Measurements from ENCODE around the gene HDAC4.

The HDAC4 gene

DNA sequence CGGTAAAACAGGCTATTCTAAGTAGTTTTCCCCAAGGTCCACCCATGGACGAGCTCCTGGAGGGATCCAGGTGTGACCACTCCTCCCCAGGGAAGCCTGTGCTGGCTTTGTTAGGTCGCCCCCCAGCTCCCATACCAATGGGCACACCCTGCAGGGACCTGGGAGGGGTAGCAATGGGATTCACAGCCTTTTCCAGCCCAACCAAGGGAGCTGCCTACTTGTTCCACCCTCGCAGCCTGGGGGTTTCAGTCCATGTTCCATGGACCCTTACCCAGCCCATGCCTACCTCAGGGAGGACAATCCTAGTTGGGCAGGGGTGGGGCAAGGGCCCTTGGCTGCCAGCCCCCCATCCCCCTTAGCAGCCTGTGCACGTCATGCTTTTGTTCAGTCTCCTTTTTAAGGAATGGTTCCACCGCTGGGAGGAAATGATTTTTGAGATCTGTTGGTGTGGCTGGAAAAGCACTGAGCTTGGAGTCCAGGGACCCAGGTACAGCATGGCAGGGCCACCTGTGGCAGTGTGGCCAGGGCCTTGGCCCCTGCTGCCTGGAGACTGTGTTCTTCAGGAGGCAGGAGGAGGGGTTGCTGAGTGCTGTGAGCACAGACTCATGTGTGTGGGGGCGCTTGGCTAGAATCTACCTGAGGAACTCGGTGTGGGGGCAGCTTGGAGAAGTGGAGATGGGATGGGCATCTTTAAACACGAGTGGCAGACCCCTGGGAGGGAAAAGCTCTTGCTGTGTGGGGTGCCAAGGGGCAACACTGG, 386.2 kb downstream of the HDAC4 start:
- DNase-seq, result no peak

DNA sequence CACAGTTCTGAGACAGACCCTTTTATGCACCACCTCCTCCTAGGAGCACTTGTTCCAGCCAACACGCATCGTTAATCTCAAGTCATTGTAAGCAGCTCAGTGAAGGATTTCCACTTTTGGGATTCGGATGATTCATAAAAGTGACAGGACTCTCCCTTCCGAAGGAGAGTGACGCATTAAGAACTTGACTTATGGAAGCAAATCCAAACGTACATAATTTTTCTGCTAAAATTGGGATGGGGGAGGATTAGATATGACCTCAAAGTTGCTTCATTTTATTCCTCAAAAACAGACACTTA, 387.2 kb downstream of the HDAC4 start:
- no peak for DNase-seq

DNA sequence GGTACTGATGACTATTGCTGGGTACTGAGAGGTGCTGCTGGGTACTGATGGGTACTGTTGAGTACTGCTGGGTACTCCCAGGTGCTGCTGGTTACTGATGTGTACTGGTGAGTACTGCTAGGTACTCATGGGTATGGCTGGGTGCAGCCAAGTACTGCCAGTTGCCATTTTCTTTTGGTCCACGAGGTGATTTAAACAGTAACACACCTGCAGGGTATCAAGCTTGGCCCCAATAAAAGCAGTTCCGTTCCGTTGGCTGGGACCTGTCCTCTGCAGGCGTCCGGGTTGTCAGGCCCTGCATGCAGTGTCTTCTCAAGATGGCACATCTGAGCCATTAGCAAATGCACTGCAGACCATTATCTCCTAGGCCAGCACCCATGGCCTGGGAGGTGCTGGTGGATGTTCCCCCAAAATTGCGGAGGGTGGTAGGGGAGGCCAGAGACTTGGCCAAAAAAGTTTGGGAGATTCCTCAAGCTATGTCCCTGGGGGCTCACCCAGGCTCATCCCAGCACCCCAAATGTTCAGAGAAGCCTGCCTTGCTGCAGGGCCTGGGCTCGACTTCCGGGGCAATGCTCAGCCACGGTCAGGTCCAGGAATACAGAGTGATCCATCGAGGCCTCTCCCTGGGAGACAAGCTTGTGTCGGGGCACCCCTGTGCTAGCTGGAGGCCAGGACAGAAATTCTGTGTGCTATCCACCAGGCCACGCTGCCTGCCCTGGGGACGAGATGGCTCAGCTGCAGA, 387.7 kb downstream of the HDAC4 start:
- no peak for DNase-seq

DNA sequence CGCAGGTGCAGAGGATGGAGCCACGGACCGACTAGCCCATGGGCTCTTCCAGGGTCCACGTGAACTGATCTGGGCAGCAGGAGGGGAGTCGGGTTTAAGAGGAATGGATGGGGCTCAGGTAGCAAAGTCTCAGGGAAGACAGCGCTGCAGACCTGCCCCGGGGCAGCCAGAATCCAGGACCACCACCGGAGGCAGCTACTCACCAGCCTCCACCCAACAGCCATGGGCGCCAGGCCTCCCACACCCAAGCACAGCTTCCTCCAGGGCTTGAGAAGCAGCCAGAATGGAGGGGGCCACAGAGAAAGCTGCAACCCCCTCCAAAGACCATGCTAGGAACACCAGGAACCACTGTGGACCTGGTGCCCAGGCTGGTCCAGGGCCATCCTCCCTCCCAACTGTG, 388.6 kb downstream of the HDAC4 start:
- no peak for DNase-seq

DNA sequence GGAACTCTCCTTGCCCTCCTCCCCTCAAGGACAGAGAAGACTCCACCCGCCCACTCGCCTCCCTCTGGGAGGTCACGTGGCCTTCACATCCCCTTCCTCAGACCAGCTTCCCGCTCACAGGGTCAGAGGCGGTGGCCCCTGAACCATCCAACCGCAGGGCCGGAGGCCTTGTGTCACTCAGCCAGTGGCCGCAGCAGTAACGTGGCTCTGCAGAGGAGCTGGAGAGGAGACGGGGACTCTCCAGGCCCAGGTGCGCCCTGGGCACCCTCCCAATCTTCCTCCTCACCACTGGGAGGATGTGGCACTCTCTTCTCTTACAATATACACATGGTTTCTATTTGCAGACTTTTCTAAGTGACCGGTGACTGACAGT, 391.2 kb downstream of the HDAC4 start:
- DNase-seq, result no peak

DNA sequence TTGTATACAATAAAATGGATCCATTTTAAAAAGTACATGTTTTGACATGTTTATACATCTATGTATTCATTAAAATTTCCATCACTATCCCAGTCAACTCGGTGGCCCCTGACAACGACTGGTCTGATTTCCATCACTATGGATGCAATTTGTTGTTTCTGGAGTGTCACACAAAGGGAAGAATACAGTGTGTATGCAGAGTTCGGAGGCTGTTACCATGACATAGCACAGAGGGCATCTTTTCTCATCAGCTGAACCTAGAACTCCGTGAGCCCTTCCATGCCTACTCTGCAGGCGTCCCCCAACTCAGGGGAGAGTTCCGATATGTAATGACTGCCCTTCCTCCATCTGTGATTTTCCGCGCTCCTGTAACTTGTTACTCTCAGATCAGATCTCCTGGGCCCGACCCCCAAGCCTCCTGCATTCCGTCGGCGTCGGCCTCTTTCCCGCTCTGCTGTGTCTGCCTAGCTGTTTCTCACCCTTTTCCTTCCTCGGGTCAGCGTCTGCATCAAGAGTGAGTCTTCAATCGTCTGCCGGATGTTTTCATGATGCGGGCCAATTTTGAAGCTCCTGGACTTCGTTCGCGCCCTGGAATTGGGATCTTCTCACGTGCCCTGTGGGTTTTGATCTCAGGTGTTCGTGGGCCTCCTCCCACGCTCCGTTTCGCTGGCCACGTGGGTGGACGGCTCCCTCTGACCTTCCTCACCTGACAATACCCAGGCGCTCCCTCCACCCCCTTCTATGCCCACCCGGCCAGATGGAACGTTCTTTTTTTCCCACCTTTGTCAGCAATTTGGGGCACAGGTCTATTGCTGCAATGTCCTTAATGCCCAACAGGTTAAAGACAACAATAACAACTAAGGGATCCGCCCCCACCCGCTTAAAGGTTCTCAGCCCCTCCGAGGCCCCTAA, 391.9 kb downstream of the HDAC4 start:
- DNase-seq, result no peak

DNA sequence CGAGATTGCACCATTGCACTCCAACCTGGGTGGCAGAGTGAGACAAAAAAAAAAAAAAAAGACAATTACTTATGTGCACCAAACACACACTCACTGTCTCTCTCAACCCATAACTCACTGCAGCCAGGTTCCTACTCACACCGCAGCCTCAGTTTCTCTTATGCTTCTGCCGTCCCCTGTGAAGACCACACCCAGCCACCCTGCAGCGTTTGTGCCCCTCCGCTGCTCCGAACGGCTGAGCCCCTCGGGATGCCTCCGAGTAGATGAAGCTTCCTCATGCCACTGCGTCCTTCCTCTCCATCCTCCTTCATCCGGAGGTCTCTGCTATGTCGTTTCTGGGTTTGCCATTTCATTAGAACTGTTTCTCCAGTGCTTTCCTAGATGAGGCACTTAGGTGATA, 392.8 kb downstream of the HDAC4 start:
- DNase-seq, result no peak

DNA sequence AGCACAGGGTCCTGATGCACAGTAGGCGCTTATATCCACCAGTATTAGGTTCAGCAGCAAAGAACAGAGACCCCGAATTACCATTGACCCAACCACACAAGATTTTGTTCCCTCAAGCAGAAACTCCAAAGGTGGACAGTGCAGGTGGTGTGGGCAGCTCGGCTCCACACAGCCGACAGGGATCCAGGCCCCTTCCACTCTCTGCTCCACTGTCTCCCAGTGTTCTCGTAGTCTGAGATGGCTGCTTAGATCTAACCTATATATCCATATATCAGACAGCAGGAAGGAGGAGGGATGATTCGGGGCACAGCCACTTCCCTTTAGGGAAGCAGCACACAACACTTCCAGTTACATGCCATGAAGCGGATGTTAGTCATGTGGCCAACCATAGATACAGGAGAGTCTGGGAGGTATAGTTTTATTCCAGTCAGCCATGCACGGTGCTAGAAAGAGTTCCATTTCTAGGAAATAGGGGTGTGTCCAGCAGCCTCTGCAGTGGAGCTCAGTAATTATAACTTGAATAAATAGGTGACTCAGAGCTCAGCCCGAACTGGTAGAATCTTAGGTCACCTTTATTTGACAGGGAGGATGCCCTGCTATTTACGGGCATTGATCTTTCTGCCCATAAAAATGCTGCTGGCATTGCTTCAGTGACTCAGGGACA, 394.1 kb downstream of the HDAC4 start:
- DNase-seq, result no peak

DNA sequence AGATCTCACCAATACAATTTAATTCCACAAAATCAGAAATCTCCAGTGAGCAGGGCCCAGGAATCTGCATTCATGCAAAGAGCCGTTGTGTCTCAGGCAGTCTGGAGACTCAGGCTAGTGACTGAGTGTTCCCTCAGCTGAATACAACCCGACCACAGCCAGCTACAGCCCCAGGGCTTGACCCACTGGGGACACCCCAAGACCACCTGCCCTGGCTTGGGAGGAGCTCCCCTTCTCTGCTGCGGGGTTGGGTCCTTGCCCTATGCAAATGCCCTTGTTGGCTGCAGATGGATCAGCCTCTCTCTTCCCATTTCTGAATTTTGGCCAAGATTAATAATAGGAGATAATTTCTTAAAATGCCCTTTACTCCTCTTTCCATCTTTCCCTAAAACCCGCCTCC, 395.2 kb downstream of the HDAC4 start:
- DNase-seq, result no peak

DNA sequence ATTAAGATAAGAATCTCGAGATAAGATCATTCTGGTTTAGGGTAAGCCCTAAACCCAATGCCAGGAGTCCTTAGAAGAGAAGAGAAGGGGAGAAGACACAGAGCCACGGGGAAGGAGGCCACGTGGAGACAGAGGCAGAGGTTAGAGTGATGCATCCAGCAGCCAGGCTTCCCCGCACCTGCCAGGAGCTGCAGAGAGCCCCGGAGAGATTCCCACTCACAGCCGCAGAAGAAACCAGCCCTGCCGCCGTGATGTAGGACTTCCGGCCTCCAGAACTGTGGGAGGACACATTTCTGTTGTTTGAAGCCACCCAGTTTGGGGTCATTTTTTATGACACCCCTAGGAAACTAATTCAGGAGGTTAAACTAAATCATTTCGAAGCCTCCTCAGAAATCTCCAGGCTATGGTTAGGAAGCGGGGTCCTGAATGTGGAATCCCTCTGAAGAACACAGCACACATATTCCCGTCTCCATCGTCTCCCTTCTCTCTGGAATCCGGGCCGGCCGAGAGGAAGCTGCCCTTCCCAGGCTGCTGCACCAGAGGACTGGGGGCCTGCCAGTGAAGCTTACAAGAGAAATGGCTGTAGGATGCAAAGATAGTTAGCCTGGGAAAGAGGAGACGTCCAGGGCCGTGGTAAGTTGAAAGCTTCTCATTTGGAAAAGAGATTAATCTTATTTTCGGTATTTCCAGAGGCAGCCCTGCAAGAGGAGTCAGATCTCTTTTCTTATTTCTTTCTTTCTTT, 396.4 kb downstream of the HDAC4 start:
- DNase-seq, result no peak

DNA sequence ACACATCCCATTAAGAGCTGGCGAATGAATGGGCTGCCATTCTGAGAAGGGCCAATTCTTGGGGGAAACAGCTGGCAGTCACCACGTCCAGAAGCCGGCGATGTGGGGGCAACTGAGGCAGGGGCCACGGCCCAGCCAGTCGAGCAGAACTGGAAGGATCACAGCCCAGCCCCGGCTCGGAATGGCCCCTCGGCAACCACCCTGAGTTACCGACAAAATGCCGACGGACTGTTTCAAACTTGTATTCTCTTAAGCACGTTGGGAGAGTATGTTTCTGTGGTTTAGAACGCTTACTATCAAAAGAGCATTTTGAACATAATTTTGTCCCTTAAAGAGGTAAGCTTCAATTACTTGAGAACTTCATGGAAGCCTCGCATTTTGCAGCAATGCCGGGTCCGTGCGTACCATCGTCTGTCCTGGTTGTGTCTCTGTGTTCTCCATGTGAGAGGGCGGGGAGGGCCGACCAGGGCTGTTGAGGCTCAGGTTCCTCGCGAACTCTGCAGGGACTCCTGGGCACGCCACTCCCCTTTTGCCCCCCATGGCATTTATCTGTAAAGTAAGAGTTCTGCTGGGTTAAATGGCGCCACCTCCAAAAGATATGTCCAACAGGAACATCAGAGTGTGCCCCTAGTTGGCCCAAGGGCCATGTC, 397.1 kb downstream of the HDAC4 start:
- no peak for DNase-seq

DNA sequence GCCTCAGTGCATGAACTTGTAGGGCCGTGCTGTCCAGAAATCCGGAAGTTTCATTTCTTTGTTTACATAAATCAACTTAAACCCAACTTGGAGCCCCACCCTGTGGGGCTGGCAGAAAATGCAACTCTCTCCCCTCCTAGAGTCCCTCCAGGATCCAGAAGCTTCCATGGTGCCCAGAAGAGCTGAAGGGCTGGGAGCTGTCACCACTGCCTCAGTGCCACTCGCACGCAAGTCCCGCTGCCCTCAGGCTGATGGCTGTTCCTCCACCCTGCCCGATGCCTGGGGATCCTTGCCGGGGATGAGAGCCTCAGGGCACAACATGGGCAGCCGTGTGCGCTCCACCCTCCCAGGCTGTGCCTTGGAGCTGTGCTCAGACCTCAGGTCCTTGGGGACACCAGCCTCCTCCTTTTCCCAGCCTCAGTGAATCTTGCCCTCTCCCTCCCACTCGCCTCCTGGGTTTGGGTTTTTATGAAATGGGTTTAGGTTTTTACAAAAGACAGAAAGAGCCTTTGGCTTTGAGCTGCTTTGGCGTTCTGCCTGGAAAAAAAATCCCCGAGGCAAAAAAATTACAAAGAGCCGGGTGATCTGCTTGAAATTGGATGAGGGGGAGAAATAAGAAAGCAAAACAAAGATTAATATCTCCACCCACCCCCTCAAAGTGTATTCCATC, 397.7 kb downstream of the HDAC4 start:
- no peak for DNase-seq

DNA sequence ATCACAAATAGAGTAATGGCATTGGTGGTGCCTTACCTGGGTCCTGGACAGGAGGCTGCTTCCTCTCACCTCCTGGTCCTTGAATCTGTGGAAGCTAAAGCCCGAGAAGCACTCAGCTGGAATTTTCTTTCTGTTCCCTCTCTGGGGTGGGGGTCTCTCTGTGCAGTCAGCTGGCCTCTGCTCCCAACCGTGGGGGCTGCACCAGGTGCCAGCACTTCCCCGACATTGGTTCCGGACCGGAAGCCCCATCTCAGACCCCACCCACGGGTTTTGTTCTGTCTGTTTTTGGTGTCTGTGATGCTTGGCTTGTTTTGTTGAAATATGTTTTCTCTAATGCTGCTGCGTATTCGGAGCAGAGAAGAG, 398.2 kb downstream of the HDAC4 start:
- no peak for DNase-seq

DNA sequence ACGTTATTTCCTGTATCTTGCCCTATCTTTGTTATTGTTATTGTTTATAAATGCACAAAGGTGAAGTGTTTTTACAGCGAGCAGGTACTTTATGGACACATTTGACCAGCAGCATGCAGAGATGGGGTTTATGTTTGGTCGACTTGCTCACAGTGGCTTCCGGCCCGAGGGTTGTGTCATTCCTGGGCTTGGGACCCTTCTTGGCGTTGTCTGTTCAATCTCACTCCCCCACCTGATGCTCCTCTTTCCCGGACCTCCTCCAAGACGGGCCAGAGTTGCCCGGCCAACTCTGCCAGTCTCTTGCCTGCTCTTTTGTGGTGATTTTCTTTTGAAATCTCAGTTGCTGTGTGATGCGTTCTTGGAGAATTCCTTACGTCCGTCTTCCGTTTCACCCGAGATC, 399.0 kb downstream of the HDAC4 start:
- DNase-seq, result no peak

DNA sequence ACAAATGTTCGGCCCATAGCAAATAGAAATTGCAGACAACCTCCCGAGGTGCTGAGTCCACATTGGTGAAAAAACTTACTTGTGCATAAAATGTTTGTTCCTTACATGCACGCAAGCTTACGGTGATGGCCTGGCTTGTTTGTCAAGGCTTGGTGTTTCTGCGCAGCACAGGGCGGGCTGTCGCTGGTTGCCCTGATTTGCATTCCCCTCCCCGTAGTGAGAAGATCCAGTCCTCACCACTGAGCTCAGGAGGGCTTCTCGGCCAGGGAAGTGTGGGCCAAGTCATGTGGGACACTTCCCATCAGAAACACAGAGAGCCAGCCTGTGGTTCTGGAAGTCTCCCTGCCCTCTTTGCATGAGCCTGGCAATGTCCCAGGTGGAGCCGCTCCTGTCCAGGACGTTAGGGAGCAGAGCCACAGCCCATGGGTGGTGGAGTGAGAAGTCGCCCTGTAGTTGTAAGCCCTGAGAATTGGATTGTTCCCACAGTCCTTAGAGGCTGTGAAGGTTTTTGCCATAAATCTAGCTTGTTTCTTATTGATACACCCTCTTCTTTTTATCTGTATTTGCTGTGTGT, 400.2 kb downstream of the HDAC4 start:
- DNase-seq, result no peak

DNA sequence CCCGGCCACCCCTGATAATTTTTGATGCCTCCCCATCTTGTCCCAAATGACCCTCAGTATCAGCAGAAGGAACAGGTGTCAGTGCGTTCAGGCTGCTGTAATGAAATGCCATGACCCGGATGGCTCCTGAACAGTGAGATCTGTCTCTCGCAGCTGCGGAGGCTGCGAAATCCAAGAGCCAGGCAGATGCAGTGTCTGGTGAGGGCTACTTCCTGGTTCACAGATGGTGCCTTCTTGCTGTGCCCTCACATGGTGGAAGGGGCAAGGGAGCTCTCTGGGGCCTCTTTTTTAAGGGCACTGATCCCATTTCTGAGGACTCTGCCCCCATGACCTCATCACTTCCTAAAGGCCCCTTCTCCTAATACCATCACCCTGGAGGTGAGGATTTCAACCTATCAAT, 400.7 kb downstream of the HDAC4 start:
- no peak for DNase-seq

DNA sequence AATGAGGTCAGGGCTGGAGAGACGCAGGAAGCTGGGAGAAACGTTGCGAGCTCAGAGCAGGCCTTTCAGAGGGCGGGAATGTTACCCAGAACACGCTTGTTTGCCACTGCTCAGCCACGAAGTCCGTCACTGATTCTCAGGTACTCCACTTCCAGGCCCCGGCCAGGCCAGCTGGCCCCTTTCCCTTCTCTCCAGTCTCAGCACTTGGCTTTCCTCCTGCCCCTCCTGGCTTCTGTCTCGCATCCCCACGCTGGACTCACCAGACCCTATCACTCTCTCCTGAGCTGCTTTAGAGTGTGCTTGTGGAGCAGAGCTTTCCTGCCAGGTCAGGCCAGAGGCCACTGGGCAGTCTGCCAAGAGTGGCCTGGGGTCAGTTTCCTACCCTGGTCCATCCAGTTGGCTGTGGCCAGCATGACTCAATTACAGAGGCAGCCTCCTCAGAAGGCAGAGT, 401.5 kb downstream of the HDAC4 start:
- no peak for DNase-seq

DNA sequence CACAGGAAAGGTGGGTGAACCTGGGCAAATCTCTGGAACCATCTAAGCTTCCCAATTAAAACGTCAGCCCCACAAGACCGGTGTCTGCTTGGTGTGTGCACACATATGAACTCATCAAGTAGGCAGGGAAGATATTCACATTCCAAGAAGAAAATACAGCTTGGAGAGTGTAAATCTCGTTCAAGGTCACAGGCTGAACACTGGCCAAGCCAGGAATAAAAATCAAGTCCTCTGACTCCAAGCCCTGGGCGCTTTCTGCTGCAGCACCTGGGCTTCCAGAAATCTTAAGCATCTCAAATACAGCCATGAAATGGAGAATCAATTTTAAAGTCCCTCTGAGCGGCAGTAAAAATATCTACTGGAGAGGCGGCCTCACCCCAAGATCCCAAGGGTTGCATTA, 402.0 kb downstream of the HDAC4 start:
- no peak for DNase-seq
